Hair follicle dermal papilla cell (primary cell): Measurements from ENCODE around the gene MRPL20. TPM values are rescaled to one million over a fixed set of nuclear protein-coding genes. Genes with fewer than 3 reads are reported as not detected.

ENCODE experiments used
- total RNA-seq: library from RNA; depleted of rRNA; stranded (reverse); fragments of >200 nt; gene quantifications from 2 replicates; pipeline ENCODE4 v1.2.3, GENCODE V29; 2012

The MRPL20 gene
- total RNA-seq, result 47.4 and 54.9 TPM in 2 replicates

DNA sequence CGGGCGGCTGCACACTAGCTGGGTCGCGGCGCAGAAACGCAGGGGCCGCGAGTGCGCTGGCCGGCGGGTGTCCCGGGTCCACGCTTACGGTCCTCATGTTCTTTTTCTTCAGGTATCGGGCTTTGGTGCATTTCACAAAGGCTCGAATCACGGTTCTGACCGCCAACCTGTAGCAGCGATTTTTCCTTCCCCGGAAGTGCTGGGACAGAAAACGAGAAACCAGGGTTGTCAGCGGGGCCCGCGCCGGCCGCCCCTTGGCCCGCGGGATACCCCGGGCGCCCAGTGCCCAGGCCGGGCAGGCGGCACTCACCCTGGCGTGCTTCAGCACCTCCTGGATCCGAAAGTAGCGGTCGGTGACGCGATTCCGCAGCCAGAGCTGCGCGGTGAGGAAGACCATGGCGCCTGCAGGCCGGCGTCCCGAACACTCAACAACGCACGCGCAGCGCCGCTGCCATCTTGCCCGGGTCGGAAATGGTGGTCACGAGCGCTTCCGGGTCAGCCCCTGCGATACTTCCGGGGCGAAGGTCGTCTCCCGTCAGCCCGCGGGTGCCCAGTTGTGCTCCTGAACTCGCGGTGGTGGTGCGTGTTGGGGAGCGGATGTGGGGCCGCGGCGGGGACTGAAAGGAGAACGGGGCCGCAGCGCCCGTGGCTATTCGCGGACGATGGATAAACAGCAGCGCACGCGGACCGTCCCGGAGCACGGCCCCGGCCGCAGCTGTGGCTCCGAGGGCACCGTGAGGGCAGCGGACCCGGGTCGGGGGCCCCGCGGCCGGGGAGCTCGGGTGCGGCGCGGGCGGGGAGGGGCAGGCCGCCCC is at the start of gene MRPL20:
Gene MRPL20, minus strand, starts transcription at position 473 of the 815 bp plus-strand sequence. Its CDS starts 76 bp downstream, at position 397.

DNA sequence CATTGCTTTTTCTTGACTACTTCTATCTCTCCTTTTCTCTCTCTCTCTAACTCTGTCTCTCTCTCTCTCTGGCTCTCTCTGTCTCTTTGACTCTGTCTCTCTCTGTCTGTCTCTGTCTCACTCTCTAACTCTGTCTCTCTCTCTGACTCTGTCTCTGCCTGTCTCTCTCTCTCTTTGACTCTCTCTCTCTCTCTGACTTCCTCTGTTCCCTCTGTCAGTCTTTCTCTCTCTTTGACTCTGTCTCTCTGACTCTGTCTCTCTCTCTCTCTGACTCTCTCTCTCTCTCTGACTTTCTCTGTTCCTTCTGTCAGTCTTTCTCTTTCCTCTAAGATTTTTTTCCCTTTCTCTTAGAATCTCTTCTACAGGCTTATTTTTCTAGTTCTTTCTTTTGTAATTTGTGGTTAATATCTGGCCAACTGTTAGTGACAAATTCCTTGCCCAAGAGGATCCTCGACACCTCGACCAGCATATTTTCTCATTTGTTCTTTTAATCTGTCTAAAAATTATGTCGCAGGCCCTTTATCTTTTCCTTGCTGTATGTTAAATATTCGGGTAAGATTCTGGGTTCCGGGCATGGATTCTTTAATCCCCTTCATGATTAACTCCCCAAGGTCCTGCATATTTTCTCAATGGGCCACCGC is 42.1 kb upstream of the MRPL20 start, which contains the start of gene ATAD3C:
Gene ATAD3C, plus strand, starts transcription at position 591 of the 641 bp plus-strand sequence. CDS start 995 bp downstream, outside the sequence.

DNA sequence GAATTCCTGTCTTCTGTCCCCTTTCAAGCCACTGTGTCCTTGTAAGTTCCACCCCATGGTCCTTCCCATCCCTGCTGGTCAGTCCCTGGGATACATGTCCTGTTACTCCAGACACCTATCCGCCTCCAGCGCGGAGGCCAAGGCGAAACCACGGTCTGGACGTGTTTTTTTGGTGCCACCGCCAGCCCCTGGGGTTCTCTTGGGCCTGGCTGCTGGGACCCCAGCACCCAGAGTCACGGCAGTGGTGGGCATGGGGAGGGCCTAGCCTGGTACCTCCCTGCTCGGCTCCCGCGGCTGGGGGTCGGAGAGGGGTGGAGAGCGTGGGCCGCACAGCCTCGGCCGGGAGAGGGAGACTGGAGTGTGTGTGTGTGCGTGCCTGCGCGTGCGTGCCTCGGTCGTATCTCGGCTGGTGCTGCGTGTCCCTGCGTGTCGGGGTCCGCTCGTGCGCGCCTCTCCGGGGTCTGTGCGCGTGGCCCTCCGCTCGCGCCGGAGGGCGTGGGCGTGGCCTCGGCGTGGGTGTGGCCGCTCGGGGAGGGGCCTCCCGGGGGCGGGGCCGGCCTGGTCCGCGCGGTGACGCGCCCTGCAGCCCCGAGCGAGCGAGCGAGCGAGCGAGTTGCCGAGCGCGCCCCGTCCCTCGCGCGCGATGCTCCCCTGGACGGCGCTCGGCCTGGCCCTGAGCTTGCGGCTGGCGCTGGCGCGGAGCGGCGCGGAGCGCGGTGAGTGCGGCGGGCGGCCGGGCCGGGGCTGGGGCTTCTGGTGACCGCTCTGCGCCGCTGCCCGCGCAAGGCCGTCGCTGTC is 28.2 kb upstream of the MRPL20 start, which contains the start of gene VWA1:
Gene VWA1, plus strand, starts transcription at position 585 of the 798 bp plus-strand sequence. Its CDS starts 59 bp downstream, at position 644.

DNA sequence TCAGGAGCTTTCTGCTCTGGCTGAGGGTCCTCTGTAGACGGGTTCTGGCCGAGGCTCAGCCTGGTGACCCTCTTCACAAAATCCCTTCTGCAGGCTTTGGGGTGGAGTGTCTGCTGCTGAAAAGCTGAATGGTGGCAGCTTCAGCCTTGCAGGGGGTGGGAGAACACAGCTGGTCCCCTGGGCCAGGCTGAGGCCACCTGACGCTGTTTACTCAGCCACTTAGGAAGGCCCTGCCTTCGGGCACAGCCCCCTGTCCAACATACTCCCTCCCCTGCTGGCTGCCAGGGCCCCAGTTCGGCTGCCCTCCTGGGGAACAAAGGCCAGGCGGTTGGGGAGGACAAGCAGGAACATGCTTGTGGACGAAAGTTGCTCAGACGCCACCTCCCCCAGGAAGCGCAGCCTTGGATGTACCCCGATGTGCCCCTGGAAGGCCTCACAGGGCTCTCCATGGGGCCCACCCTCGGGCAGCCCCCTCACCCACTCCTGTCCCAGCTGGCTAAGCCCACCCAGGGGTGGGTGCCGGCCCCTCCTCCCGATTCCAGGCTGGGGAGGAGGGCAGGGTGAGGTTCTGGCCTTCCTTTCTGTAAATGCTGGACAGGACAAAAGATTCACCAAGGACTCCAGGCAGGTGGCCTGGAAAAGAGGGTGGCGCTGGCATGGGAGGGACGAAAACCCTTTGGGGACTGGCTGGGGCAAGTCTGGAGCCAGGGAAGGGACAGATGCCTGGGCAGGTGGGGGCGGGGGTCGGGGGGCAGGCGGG is 14.2 kb upstream of the MRPL20 start, which contains the start of gene ANKRD65:
Gene ANKRD65, minus strand, starts transcription at position 130 of the 760 bp plus-strand sequence. CDS start 271 bp downstream, outside the sequence.

DNA sequence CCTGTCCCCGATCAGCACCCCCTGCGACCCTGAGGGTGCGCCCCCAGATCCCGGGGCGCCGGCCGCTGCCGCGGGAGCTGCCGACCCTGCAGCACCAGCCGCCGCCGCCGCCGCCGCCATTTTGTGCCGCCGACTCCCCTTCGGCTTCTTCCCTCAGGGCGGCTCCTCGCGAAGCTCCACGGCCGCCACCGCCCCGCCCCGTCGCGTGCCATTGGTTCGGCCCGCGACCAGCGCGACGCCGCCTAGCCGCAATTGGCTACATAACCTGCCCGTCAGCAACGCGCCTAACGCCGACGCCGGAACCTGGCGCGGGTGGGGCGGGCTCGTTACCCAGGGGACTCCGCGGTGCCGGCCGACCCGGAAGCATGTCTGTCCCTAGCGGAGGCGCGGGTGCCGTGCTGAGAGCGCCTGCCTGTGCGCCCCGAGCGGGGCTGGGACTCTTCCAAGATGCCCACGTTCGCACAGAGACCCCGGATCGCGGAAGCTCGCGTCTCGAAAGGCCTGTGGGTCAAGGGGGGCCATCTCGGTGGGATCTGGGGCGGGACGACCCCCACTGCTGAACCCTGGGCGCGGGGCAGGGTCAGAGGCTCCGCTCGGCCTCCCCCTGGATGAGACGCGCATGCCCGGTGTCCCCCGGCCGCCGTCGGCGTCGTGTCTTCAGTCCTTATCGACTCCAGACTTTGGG is 7.8 kb downstream of the MRPL20 start, which contains the start of gene CCNL2:
Gene CCNL2, minus strand, starts transcription at position 149 of the 685 bp plus-strand sequence. Its CDS starts 29 bp downstream, at position 120.

DNA sequence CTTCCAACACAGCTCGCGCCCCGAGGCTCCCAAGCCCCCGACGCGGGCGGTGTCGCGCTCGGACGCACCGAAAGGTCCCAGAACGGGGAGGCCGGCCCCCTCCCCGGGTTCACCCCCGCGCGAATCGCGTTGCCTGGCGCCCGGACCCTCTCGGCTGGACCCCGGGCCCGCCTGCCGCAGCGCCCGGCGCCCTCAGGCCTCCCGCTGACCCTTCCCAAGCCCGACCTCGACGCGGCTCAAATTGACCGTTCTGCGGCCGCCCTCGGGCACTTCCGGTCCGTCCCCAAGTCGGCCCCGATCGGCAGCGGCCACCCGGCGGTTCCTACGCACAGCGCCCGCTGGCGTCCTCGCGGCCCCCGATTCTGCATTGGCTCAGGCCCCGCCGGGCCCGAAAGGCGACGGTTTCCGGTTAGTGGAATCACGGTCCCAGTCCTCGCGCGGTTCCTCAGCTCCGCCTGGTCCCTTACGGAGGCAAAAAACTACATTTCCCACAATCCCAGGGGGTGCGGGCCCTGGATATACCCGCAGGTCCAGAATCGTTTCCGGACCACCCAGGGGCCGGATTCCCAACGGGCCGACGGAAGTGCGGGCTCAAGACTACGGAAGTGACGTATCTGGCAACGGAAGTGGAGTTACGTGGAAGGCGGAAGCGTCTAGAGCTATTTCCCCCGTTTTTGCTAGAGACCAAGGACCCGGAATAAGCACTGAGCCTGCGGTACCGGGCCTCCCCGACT is 32.0 kb downstream of the MRPL20 start, which contains the start of gene AURKAIP1:
Gene AURKAIP1, minus strand, starts transcription at position 279 of the 734 bp plus-strand sequence. CDS start 451 bp downstream, outside the sequence.

DNA sequence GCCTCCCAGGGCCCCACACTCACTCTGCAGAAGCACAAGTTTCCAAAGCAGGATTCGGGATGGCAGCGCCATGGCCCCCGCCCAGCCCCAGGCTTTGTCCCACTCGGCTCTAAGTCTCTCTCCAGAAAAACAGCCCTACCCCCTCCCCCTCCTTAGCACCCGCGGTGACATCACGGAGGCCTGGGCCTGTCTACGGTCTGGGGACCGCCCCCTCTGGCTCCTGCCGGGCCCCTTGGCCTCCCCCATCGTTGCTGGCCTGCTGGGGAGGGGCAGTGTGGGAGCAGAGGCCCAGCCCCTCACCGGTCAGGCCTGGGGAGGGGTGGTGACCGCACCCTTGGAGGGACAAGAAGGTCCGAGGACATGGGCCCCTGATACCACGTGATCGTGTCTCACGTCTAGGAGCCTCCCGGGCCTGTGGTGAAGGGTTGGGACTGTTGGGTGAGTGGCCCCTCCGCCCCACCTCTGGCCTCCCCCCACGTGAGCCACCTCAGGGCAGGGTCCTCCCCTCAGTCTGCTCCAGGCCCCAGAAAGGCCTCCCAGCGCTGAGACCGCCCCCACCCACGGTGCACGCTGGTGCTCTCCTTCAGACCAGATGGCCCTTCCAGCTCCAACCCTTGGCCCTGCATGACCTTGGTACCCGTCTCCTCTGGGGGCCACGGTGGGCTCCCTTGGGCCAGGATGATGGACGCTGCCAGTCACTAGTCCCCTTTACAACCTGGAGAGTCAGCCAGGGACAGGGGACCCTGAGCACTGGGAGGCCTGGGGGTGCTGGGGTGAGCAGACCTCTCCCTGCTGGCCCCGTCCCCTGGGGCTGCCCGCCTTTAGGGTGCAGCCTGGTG is 48.4 kb downstream of the MRPL20 start, which contains the start of gene MXRA8:
Gene MXRA8, minus strand, starts transcription at position 123 of the 839 bp plus-strand sequence. Its CDS starts 51 bp downstream, at position 72.

Other genes with a start within 250 kb of the MRPL20 start
- gene TTLL10, start 233.4 kb downstream of the MRPL20 start, total RNA-seq, result not detected in 2 replicates
- 0.16 TPM in 1 of 2 replicates, not detected in the other for gene TNFRSF18, start 200.7 kb downstream of the MRPL20 start, total RNA-seq
- gene TNFRSF4, start 193.1 kb downstream of the MRPL20 start, total RNA-seq, result 0.24 TPM in 1 of 2 replicates, not detected in the other
- 112 and 134 TPM in 2 replicates for gene SDF4, start 175.3 kb downstream of the MRPL20 start, total RNA-seq
- gene B3GALT6, start 175.1 kb downstream of the MRPL20 start, total RNA-seq, result 34.0 and 34.9 TPM in 2 replicates
- gene C1QTNF12, start 160.6 kb downstream of the MRPL20 start, total RNA-seq, result 0.36 and 1.1 TPM in 2 replicates
- 41.2 and 44.0 TPM in 2 replicates for gene UBE2J2, start 133.4 kb downstream of the MRPL20 start, total RNA-seq
- 0.97 and 1.3 TPM in 2 replicates for gene SCNN1D, start 126.9 kb downstream of the MRPL20 start, total RNA-seq
- 49.7 and 57.1 TPM in 2 replicates for gene ACAP3, start 99.4 kb downstream of the MRPL20 start, total RNA-seq
- gene PUSL1, start 98.7 kb downstream of the MRPL20 start, total RNA-seq, result 21.9 and 27.4 TPM in 2 replicates
- 56.1 and 62.1 TPM in 2 replicates for gene INTS11, start 82.6 kb downstream of the MRPL20 start, total RNA-seq
- 19.1 and 24.0 TPM in 2 replicates for gene CPTP, start 82.5 kb downstream of the MRPL20 start, total RNA-seq
- gene TAS1R3, start 76.0 kb downstream of the MRPL20 start, total RNA-seq, result 0.32 and 0.36 TPM in 2 replicates
- 64.8 and 74.8 TPM in 2 replicates for gene DVL1, start 57.9 kb downstream of the MRPL20 start, total RNA-seq
- 621 and 684 TPM in 2 replicates for gene MXRA8, start 48.7 kb downstream of the MRPL20 start, total RNA-seq
- gene AURKAIP1, start 32.1 kb downstream of the MRPL20 start, total RNA-seq, result 37.2 and 56.3 TPM in 2 replicates
- 126 and 152 TPM in 2 replicates for gene CCNL2, start 8.0 kb downstream of the MRPL20 start, total RNA-seq
- 0.81 and 0.85 TPM in 2 replicates for gene ANKRD65, start 14.0 kb upstream of the MRPL20 start, total RNA-seq
- 2.4 and 3.4 TPM in 2 replicates for gene VWA1, start 28.4 kb upstream of the MRPL20 start, total RNA-seq
- under 0.01 TPM in 2 replicates for gene ATAD3C, start 42.4 kb upstream of the MRPL20 start, total RNA-seq
- 12.8 and 18.0 TPM in 2 replicates for gene ATAD3B, start 64.5 kb upstream of the MRPL20 start, total RNA-seq
- 26.9 and 27.2 TPM in 2 replicates for gene ATAD3A, start 104.9 kb upstream of the MRPL20 start, total RNA-seq
- 4.7 and 6.7 TPM in 2 replicates for gene TMEM240, start 133.3 kb upstream of the MRPL20 start, total RNA-seq
- 75.3 and 79.8 TPM in 2 replicates for gene SSU72, start 167.6 kb upstream of the MRPL20 start, total RNA-seq
- 2.4 and 2.6 TPM in 2 replicates for gene FNDC10, start 192.8 kb upstream of the MRPL20 start, total RNA-seq
- 57.0 and 72.5 TPM in 2 replicates for gene MIB2, start 208.2 kb upstream of the MRPL20 start, total RNA-seq
- 0.24 and 0.49 TPM in 2 replicates for gene MMP23B, start 224.9 kb upstream of the MRPL20 start, total RNA-seq